Measurements from ENCODE around the gene GRK5.

DNA sequence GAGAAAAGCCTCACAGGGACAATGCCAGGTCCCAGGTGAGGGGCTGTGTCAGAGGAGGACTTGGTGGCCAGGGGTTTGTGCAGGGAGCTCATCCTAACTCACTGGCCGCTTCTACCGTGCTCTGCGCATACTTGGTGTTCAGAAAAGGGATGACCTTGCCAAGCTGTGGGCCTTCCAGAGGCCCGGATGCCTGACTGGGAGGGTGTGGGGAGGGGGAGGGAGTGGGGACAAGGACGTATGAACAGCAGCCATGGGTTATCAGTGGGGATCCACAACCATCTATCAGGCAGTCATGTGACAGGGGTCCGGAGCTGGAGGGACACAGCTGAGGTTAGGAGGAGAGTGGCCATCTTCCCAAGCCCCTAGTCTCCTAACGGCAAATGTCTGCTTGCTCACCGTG, 48.0 kb upstream of the GRK5 start:
- TF ChIP-seq POLR2A (IDR thresholded peaks at IDR 0.05; ENCODE audit: low read depth, low read length) (no peak), TAF1 (IDR thresholded peaks at IDR 0.05; ENCODE audit: borderline replicate concordance, low read depth, low read length) (no peak)

All from GM12892 (cell line).